Suprapubic skin (tissue), 4 donors: ENCODE data around the gene CHTF8.

ENCODE experiments used
- EP300 ChIP-seq: sonication (generic); formaldehyde crosslinking; IDR thresholded peaks from one replicate; pipeline ENCODE4 v1.6.1; 2017; ENCODE audit warnings: antibody characterized with exemption
- POLR2AphosphoS5 ChIP-seq, 3 donors: sonication (generic); formaldehyde crosslinking; IDR thresholded peaks; one replicate each; pipeline ENCODE4 v1.6.1; 2017; ENCODE audit warnings: antibody characterized with exemption in 3 of 3

DNA sequence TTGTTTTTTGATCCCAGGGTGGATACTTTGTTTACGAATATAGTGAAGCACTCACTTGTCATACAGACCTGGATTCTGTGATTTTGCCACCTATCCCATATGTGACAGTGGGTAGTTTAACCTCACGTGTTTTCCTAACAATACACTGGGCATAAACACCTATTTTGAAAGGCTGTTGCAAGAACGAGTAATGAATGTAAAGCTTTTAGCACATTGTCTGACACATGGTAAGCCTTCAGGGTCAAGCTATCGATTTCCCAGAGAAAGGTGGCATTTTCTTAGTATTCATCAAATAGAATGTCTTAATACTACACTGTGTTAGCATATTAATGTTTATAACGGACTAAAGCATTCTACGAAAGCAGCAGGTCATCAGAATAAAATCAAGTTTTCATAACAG, 1.9 kb downstream of the CHTF8 start:
- TF ChIP-seq POLR2AphosphoS5 (IDR thresholded peaks at IDR 0.05), result no peak
- TF ChIP-seq EP300, result no peak
